Sigmoid colon (tissue), 7 donors: Measurements from ENCODE around the gene IFNL1. TPM values are rescaled to one million over a fixed set of nuclear protein-coding genes. Genes with fewer than 3 reads are reported as not detected.

ENCODE experiments used
- DNase-seq: peaks from one replicate; pipeline ENCODE4 v3.0.0-alpha.2; 2019
- H3K27ac ChIP-seq, 4 donors: fragments of 200-600 bp; sonication (generic); one replicate each; pipeline ENCODE4 v1.5.1; 2016 to 2019; ENCODE audit warnings: mild to moderate bottlenecking in 1 of 4
- H3K27me3 ChIP-seq, 3 donors: fragments of 200-600 bp; sonication (generic); one replicate each; pipeline ENCODE4 v1.5.1; 2019; ENCODE audit warnings: mild to moderate bottlenecking in 1 of 3
- H3K36me3 ChIP-seq, 4 donors: fragments of 200-600 bp; sonication (generic); one replicate each; pipeline ENCODE4 v1.5.1; 2016 to 2019
- H3K4me1 ChIP-seq, 4 donors: fragments of 200-600 bp; sonication (generic); one replicate each; pipeline ENCODE4 v1.5.1; 2017 to 2019
- H3K4me3 ChIP-seq, 4 donors: fragments of 200-600 bp; sonication (generic); one replicate each; pipeline ENCODE4 v1.5.1; 2017 to 2019; ENCODE audit warnings: mild to moderate bottlenecking in 2 of 4, moderate library complexity in 1 of 4
- H3K9me3 ChIP-seq, 4 donors: fragments of 200-600 bp in 3 of 4; sonication (generic) in 3 of 4; one replicate each; pipeline versions ENCODE4 v1.5.1 to v1.6.1; 2013 to 2019
- CTCF ChIP-seq, 4 experiments: fragments of 450-650 bp in 3 of 4; fragments of 200-600 bp in 1 of 4; IDR thresholded peaks; one replicate each; pipeline ENCODE4 v1.5.1; 2016 to 2019; ENCODE audit warnings: antibody characterized with exemption in 4 of 4, mild to moderate bottlenecking in 3 of 4, moderate library complexity in 2 of 4
- EP300 ChIP-seq, 4 donors: sonication (generic); formaldehyde crosslinking; IDR thresholded peaks; one replicate each; pipeline ENCODE4 v1.6.1; 2017; ENCODE audit warnings: antibody characterized with exemption in 4 of 4
- POLR2A ChIP-seq, 2 donors: fragments of 450-650 bp; IDR thresholded peaks; one replicate each; pipeline ENCODE4 v1.6.1; 2016; ENCODE audit warnings: antibody characterized with exemption in 2 of 2, mild to moderate bottlenecking in 2 of 2, moderate library complexity in 2 of 2
- POLR2AphosphoS5 ChIP-seq, 4 donors: sonication (generic); formaldehyde crosslinking; IDR thresholded peaks; one replicate each; pipeline ENCODE4 v1.6.1; 2017; ENCODE audit warnings: antibody characterized with exemption in 4 of 4
- WGBS, 2 donors: extraction: QIAGEN DNeasy Blood & Tissue Kit; methylation state at CpG; one replicate each; pipeline ENCODE4 v1.1.7; 2013; 5-methylcytosine and 5-hydroxymethylcytosine counted together
- intact Hi-C: fragments of 100-400 bp; cut with DNase I; formaldehyde crosslinking; loops from one replicate; pipeline ENCODE4 v1.15.1; 2023
- polyA plus RNA-seq, 3 donors: library from polyadenylated mRNA; stranded (reverse); fragments of 200-250 nt; gene quantifications; one replicate each; pipeline ENCODE4 v1.2.3, GENCODE V29; 2013
- total RNA-seq, 4 donors: library from RNA; depleted of rRNA; stranded (reverse); fragments of >200 nt; gene quantifications; one replicate each; pipeline ENCODE4 v1.1.0, GENCODE V29; 2016
- donor health status: healthy with polysubstance abuse.
- donor health status: Bipolar disorder and iron deficiency.
- donor health status: healthy.

Gene IFNL1
- total and polyA plus RNA-seq, 7 donors = 0.09 TPM; not detected in 6

GRCh38 chr19:39321832-39322176 is 25.6 kb downstream of the IFNL1 start:
- no peak for TF ChIP-seq POLR2AphosphoS5 (IDR thresholded peaks at IDR 0.05)
- no peak for TF ChIP-seq CTCF (IDR thresholded peaks at IDR 0.05)
- no peak for TF ChIP-seq POLR2A (IDR thresholded peaks at IDR 0.05)
- TF ChIP-seq EP300 (IDR thresholded peaks at IDR 0.05) = no peak
- intact Hi-C loops = no loop called here
- Histone ChIP-seq H3K27me3 (no peaks in the 10 kb centered on the region), H3K4me1 (peaks cover 0 to 12% (median 9%) of the 10 kb centered on the region in 4 donors), H3K36me3 (no peaks in the 10 kb centered on the region), H3K4me3 (no peak overlapping the region), H3K27ac (no peak overlapping the region), H3K9me3 (no peaks in the 10 kb centered on the region)
- no peak for DNase-seq

GRCh38 chr19:39324242-39324842 is 28.1 kb downstream of the IFNL1 start:
- intact Hi-C loops = no loop called here
- TF ChIP-seq CTCF (IDR thresholded peaks at IDR 0.05) = no peak
- TF ChIP-seq POLR2AphosphoS5 (IDR thresholded peaks at IDR 0.05) = no peak
- no peak for DNase-seq
- no peaks in the 10 kb centered on the region for H3K9me3 ChIP-seq
- H3K27me3 ChIP-seq = no peaks in the 10 kb centered on the region
- 59 to 86% methylated on average over 5 of the region's 5 CpGs for WGBS, 2 donors
- H3K4me3 ChIP-seq = no peak overlapping the region
- no peak overlapping the region for H3K27ac ChIP-seq
- no peaks in the 10 kb centered on the region for H3K36me3 ChIP-seq
- H3K4me1 ChIP-seq = peaks cover 0 to 11% (median 9%) of the 10 kb centered on the region in 4 donors

GRCh38 chr19:39325778-39326665 is 29.8 kb downstream of the IFNL1 start:
- TF ChIP-seq CTCF (IDR thresholded peaks at IDR 0.05) (no peak), POLR2AphosphoS5 (IDR thresholded peaks at IDR 0.05) (no peak), POLR2A (IDR thresholded peaks at IDR 0.05) (no peak), EP300 (IDR thresholded peaks at IDR 0.05) (no peak)
- H3K27ac ChIP-seq = no peak overlapping the region
- H3K4me1 ChIP-seq = no peaks in the 10 kb centered on the region
- no peak for DNase-seq
- no peaks in the 10 kb centered on the region for H3K36me3 ChIP-seq
- no peaks in the 10 kb centered on the region for H3K9me3 ChIP-seq
- no peak overlapping the region for H3K4me3 ChIP-seq
- intact Hi-C loops = no loop called here
- H3K27me3 ChIP-seq = no peaks in the 10 kb centered on the region
- 65 to 84% methylated on average over 16 of the region's 16 CpGs for WGBS, 2 donors

- Histone ChIP-seq H3K27me3 (no peaks in the 10 kb centered on the region), H3K4me3 (no peak overlapping the region), H3K4me1 (no peaks in the 10 kb centered on the region), H3K27ac (no peak overlapping the region), H3K9me3 (no peaks in the 10 kb centered on the region), H3K36me3 (no peaks in the 10 kb centered on the region)
- TF ChIP-seq POLR2AphosphoS5 (IDR thresholded peaks at IDR 0.05) (no peak), CTCF (IDR thresholded peaks at IDR 0.05) (no peak), EP300 (IDR thresholded peaks at IDR 0.05) (no peak), POLR2A (IDR thresholded peaks at IDR 0.05) (no peak)
- DNase-seq = no peak
- intact Hi-C loops = loop anchor here (1.0 kb wide), 2 partner anchors 140 to 205 kb away; no protein-coding TSS in a partner anchor
- 61 to 74% methylated on average over 16 of the region's 16 CpGs for WGBS, 2 donors
These were observed 31.3 kb downstream of the IFNL1 start for GRCh38 chr19:39327363-39328045.
